GM08714 (cell line): ENCODE data around the gene CKS1B.

Source experiments
- H3K4me3 ChIP-seq: fragments of 200-500 bp; sonication (Bioruptor generic); 2 replicates; pipeline ENCODE4 v1.5.1; 2014; ENCODE audit warnings: mild to moderate bottlenecking, low read length, inconsistent platforms
- ZNF274 ChIP-seq: IDR thresholded peaks from 2 replicates; pipeline ENCODE4 v1.6.1; 2012; ENCODE audit warnings: mild to moderate bottlenecking, low read depth, low read length

Gene CKS1B

GRCh38 chr1:154974102-154974807 is at the start of gene CKS1B:
TSS of gene CKS1B (plus strand) at chr1:154974681. CDS start at chr1:154974746, 65 bp downstream.
- H3K4me3 ChIP-seq: peak within 1 kb of the TSS; percentile 96
- no peak for TF ChIP-seq ZNF274

GRCh38 chr1:154925335-154926170 is 48.9 kb upstream of the CKS1B start:
- no peak overlapping the region for H3K4me3 ChIP-seq
- no peak for TF ChIP-seq ZNF274

- H3K4me3 ChIP-seq: no peak overlapping the region
- no peak for TF ChIP-seq ZNF274
Measured at GRCh38 chr1:154926201-154926600, 48.3 kb upstream of the CKS1B start.

- no peak overlapping the region for H3K4me3 ChIP-seq
- no peak for TF ChIP-seq ZNF274
Measured at GRCh38 chr1:154931940-154932487, 42.5 kb upstream of the CKS1B start.

- no peak for TF ChIP-seq ZNF274
- H3K4me3 ChIP-seq: no peak overlapping the region
Measured at GRCh38 chr1:154934358-154934948, 40.0 kb upstream of the CKS1B start.

GRCh38 chr1:154935749-154936554 is 38.5 kb upstream of the CKS1B start:
- TF ChIP-seq ZNF274: no peak
- peak overlapping the region; percentile 73 for H3K4me3 ChIP-seq

- H3K4me3 ChIP-seq: peak within 1 kb of the TSS; percentile 73
- TF ChIP-seq ZNF274: no peak
Measured at GRCh38 chr1:154936555-154937084, 37.9 kb upstream of the CKS1B start, which contains the start of gene PMVK. TSS of gene PMVK (minus strand) at chr1:154936719. CDS start at chr1:154936685, 34 bp downstream.

- peak overlapping the region; percentile 73; the same call in 1 of the 2 replicates for H3K4me3 ChIP-seq
- TF ChIP-seq ZNF274: no peak
Measured at GRCh38 chr1:154937085-154937987, 37.1 kb upstream of the CKS1B start.

- TF ChIP-seq ZNF274: no peak
- H3K4me3 ChIP-seq: peak overlapping the region; percentile 73; the same call in 1 of the 2 replicates
Measured at GRCh38 chr1:154937988-154938386, 36.5 kb upstream of the CKS1B start.

GRCh38 chr1:154938604-154939399 is 35.7 kb upstream of the CKS1B start:
- no peak overlapping the region for H3K4me3 ChIP-seq
- TF ChIP-seq ZNF274: no peak

GRCh38 chr1:154940213-154940560 is 34.3 kb upstream of the CKS1B start:
- no peak for TF ChIP-seq ZNF274
- H3K4me3 ChIP-seq: peak overlapping the region; percentile 36; the same call in 1 of the 2 replicates
